K562 (cell line): Measurements from ENCODE around the gene EIPR1. TPM values are rescaled to one million over a fixed set of nuclear protein-coding genes. Genes with fewer than 3 reads are reported as not detected.

Source experiments
- ATAC-seq: fragments of 200-7000 bp; cut with Tn5 transposase; 3 replicates; pipeline ENCODE4 v1.9.1; 2020; ENCODE audit warnings: moderate library complexity
- BruUV-seq: library from RNA; stranded (reverse); fragments of 400-500 nt; replicated peaks from 2 replicates; lab custom pipeline; 2021; lab: Mats Ljungman, UMichigan
- CTCF ChIA-PET: fragments of 300-600 bp; formaldehyde crosslinking; extraction: SDS; loops from one replicate; lab custom pipeline; 2021; ENCODE audit warnings: low intra/inter-chr PET ratio; lab: Yijun Ruan, JAX
- POLR2A ChIA-PET: fragments of 300-600, 350-650 bp; sonication (Branson Sonifier 250); formaldehyde crosslinking; extraction: SDS; loops from one replicate; lab custom pipeline; 2021; ENCODE audit warnings: antibody characterized with exemption, inconsistent platforms; lab: Yijun Ruan, JAX
- DNase-seq, 4 experiments: peaks; one replicate each; pipeline versions ENCODE4 v3.0.0 to v3.0.0-alpha.2; 2011 to 2018; ENCODE audit warnings: low spot score in 3 of 4, mixed read lengths in 3 of 4; ENCODE audit errors: extremely low read depth in 1 of 4
- FAIRE-seq: peaks from 2 replicates; lab custom pipeline; 2011; peaks lifted over from hg19 to GRCh38; lab: Jason Lieb, UNC
- H2AFZ ChIP-seq: 2 replicates; pipeline ENCODE4 v1.6.0; 2011; ENCODE audit warnings: low read depth, low read length, control low read depth, inconsistent platforms
- H3K27ac ChIP-seq: fragments of 200-600 bp; 3 replicates; pipeline ENCODE4 v1.8.0; 2011; ENCODE audit warnings: low read depth, mild to moderate bottlenecking, control low read depth, inconsistent platforms, low read length, moderate library complexity, mixed read lengths; ENCODE audit errors: extremely low read depth
- H3K27me3 ChIP-seq, 2 experiments: fragments of 300-600 bp in 1 of 2; 2 replicates in 1 of 2; 3 replicates in 1 of 2; pipeline versions ENCODE4 v1.6.0 to v1.8.0; 2011; ENCODE audit warnings: inconsistent platforms in 2 of 2, low read length in 2 of 2, mild to moderate bottlenecking in 1 of 2, mixed read lengths in 1 of 2, moderate library complexity in 1 of 2; ENCODE audit not compliant: control insufficient read depth in 2 of 2, insufficient read depth in 2 of 2
- H3K36me3 ChIP-seq: fragments of 300-600 bp; 3 replicates; pipeline ENCODE4 v1.8.0; 2011; ENCODE audit warnings: mild to moderate bottlenecking, low read length, inconsistent platforms; ENCODE audit not compliant: control insufficient read depth, insufficient read depth
- H3K4me1 ChIP-seq, 2 experiments: fragments of 200-600 bp in 1 of 2; replicated peaks in 1 of 2; 2 replicates in 1 of 2; 3 replicates in 1 of 2; pipeline versions ENCODE4 v1.5.1 to v1.8.0; 2011; ENCODE audit warnings: inconsistent platforms in 2 of 2, low read length in 2 of 2, mild to moderate bottlenecking in 1 of 2, mixed read lengths in 1 of 2, moderate library complexity in 1 of 2; ENCODE audit not compliant: control insufficient read depth in 2 of 2, insufficient read depth in 2 of 2
- H3K4me2 ChIP-seq: 2 replicates; pipeline ENCODE4 v1.6.1; 2011; ENCODE audit warnings: low read length, control low read depth, inconsistent platforms, mixed read lengths; ENCODE audit not compliant: insufficient read depth
- H3K4me3 ChIP-seq: fragments of 200-600 bp; sonication (generic), shearing (Covaris generic); 2 replicates; pipeline ENCODE4 v1.5.1; 2016; ENCODE audit warnings: control low read depth, inconsistent platforms
- H3K79me2 ChIP-seq: fragments of 200-600 bp; 3 replicates; pipeline ENCODE4 v1.8.0; 2011; ENCODE audit warnings: low read length, inconsistent platforms; ENCODE audit not compliant: control insufficient read depth, insufficient read depth
- H3K9ac ChIP-seq, 2 experiments: 2 replicates each; pipeline versions ENCODE4 v1.6.0 to v1.6.1; 2011; ENCODE audit warnings: low read depth in 2 of 2, low read length in 2 of 2, control low read depth in 1 of 2, inconsistent platforms in 1 of 2, mild to moderate bottlenecking in 1 of 2, mixed read lengths in 1 of 2; ENCODE audit not compliant: insufficient read depth in 1 of 2
- H3K9me1 ChIP-seq: one replicate; pipeline ENCODE4 v1.6.0; 2011; ENCODE audit warnings: inconsistent platforms, mild to moderate bottlenecking, low read length, moderate library complexity; ENCODE audit not compliant: control insufficient read depth, insufficient read depth
- H3K9me3 ChIP-seq: replicated peaks from 2 replicates; pipeline ENCODE4 v1.5.1; 2011; ENCODE audit warnings: low read depth, low read length, inconsistent platforms; ENCODE audit not compliant: control insufficient read depth, insufficient read depth
- H4K20me1 ChIP-seq: replicated peaks from 2 replicates; pipeline ENCODE4 v1.6.1; 2011; ENCODE audit warnings: low read length, inconsistent platforms, mixed read lengths; ENCODE audit not compliant: control insufficient read depth, insufficient read depth
- ELF2 ChIP-seq: fragments of 250-450 bp; sonication (Bioruptor Pico); IDR thresholded peaks from 2 replicates; pipeline ENCODE4 v1.5.0; 2021; ENCODE audit warnings: mild to moderate bottlenecking
- POLR2AphosphoS2 ChIP-seq: IDR thresholded peaks from 2 replicates; pipeline ENCODE4 v1.6.1; 2012; ENCODE audit warnings: low read length, improper control_type of control experiment
- POLR2G ChIP-seq: fragments of 200-400 bp; formaldehyde crosslinking; IDR thresholded peaks from 2 replicates; pipeline ENCODE4 v1.6.1; 2017; ENCODE audit warnings: low read depth, mild to moderate bottlenecking, antibody characterized with exemption, low read length, moderate library complexity
- PRMT5 ChIP-seq: sonication (generic); formaldehyde crosslinking; IDR thresholded peaks from 2 replicates; pipeline ENCODE4 v1.5.0; 2020; ENCODE audit warnings: missing genetic modification reagents
- RBFOX2 ChIP-seq: fragments of 200-400 bp; formaldehyde crosslinking; IDR thresholded peaks from 2 replicates; pipeline ENCODE4 v1.6.1; 2017; ENCODE audit warnings: low read depth, mild to moderate bottlenecking, low read length, moderate library complexity
- TRIM24 ChIP-seq, 2 experiments: fragments of 450-650 bp; IDR thresholded peaks; 2 replicates each; pipeline ENCODE4 v1.6.1; 2016
- ZC3H4 ChIP-seq: sonication (generic); formaldehyde crosslinking; IDR thresholded peaks from 2 replicates; pipeline ENCODE4 v1.9.0; 2021; ENCODE audit warnings: missing genetic modification reagents, borderline replicate concordance
- ZNF146 ChIP-seq: IDR thresholded peaks from one replicate; pipeline ENCODE4 v1.6.1; 2018; ENCODE audit warnings: missing compliant biosample characterization; ENCODE audit not compliant: unreplicated experiment
- ZNF707 ChIP-seq: fragments of 250-450 bp; sonication (Bioruptor Pico); conservative IDR thresholded peaks from 2 replicates; pipeline ENCODE4 v1.8.0; 2022; ENCODE audit warnings: inconsistent platforms, mild to moderate bottlenecking, moderate library complexity
- WGBS: fragments of 100-300 bp; shearing (Covaris generic); methylation state at CpG from one replicate; pipeline ENCODE4 v1.1.6; 2016; ENCODE audit warnings: low coverage, mixed read lengths; ENCODE audit not compliant: insufficient coverage; ENCODE audit errors: missing lambda C conversion rate; 5-methylcytosine and 5-hydroxymethylcytosine counted together
- in situ Hi-C: fragments of 300-500 bp; cut with MboI; formaldehyde crosslinking; loops from 4 replicates; pipeline ENCODE4 v1.15.0; 2018; ENCODE audit warnings: inconsistent platforms, mixed read lengths
- intact Hi-C: fragments of 100-400 bp; cut with micrococcal nuclease; formaldehyde crosslinking; loops from 2 replicates; pipeline ENCODE4 v1.14.2; 2022
- polyA plus RNA-seq, 8 experiments: library from polyadenylated mRNA; depleted of rRNA in 4 of 8; stranded (reverse) in 5 of 8; unstranded in 3 of 8; fragments of >200 nt; fragmentation: Nextera tagmentation in 2 of 8; fragmentation: Illumina TruSeq in 1 of 8; extraction: Ambion mirVana in 2 of 8; extraction: Trizol in 1 of 8; gene quantifications; 2 replicates each; pipeline versions ENCODE4 v1.2.1 to v1.2.3, GENCODE V29; 2011 to 2014; ENCODE audit warnings: inconsistent platforms in 1 of 8, missing spikeins in 1 of 8
- total RNA-seq, 7 experiments: library from RNA; depleted of rRNA in 6 of 7; stranded (reverse); fragments of >200 nt in 6 of 7; fragmentation: Illumina TruSeq in 2 of 7; extraction: Trizol in 2 of 7; gene quantifications; 2 replicates each; pipeline versions ENCODE4 v1.2.1 to v1.2.3, GENCODE V29; 2011 to 2021; ENCODE audit warnings: low replicate concordance in 1 of 7

Gene EIPR1
- total and polyA plus RNA-seq, 9 of the 15 experiments (the other 6 are each of a cell fraction or from before 2014, with no cell fraction given): 19.9 to 54.4 (median 35.9) TPM

DNA sequence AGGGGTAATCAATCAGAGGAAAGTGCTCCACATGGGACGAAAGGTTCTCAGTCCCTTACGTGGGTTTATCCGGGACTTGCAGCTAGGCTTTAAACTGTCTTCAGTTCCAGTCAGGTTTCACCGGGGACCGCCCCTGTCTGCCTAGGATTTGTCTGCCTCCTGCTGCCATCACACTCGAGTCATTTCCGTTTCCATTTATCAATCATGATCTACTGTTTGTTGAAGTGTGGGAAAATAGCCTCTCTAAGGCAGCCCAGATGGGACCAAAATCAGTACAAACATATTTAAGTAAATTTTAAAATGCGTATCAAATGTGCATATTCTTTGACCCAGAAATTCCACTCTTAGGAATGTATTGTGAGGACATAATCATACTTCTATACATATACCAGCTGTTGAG is 12.4 kb upstream of the EIPR1 start:
- no TSS peak for BruUV-seq

DNA sequence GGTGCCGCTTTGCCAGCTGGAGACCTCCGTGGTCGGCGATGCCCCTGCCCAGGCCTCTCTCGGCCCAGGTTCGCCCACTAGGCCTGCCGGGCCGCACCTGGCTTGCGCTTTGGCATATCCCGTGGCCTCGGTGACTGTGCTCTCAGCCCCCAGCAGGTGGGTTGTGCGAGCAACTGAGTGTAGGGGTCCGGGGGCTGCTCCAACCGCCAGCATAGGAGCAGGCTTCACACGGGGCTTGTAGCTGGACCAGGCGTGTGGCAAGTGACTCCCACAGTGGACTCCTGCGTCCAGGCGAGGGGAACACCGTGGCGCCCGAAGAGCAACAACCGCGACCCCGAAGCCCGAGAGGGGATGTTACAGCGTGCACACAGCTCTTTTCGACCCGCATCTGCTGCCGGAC is 11.6 kb upstream of the EIPR1 start:
- ATAC-seq (no peak), DNase-seq (no peak), FAIRE-seq (no peak)
- Histone ChIP-seq H3K4me1 (peaks cover 3 to 4% of the 10 kb centered on the region in 2 experiments; a peak in 3 of 5 replicates), H3K79me2 (peaks cover 33% of the 10 kb centered on the region), H3K9me3 (no peaks in the 10 kb centered on the region), H3K9me1 (no peaks in the 10 kb centered on the region), H3K9ac (no peak overlapping the region; a peak in 1 of 4 replicates), H3K4me3 (no peak overlapping the region), H3K36me3 (peaks cover 74% of the 10 kb centered on the region), H3K27ac (no peak overlapping the region), H2AFZ (no peak overlapping the region), H3K27me3 (no peaks in the 10 kb centered on the region), H4K20me1 (no peaks in the 10 kb centered on the region), H3K4me2 (no peak overlapping the region)
- no TSS peak for BruUV-seq
- TF ChIP-seq ZC3H4: 0 out of 2 replicates have a peak, but pooled peaks have one; percentile 22
- no peak for TF ChIP-seq POLR2AphosphoS2
- TF ChIP-seq ZNF707 (CRISPR knock-in tag): no peak
- peak; percentile 61 for TF ChIP-seq POLR2G
- TF ChIP-seq ZNF146: no peak
- 0 out of 2 replicates have a peak, but pooled peaks have one; percentile 32 for TF ChIP-seq RBFOX2
- WGBS: 97% methylated on average over 28 of the region's 29 CpGs
- ChIA-PET CTCF (no interaction called here), POLR2A (no interaction called here)
- in situ Hi-C loops: no loop called here
- intact Hi-C loops: no loop called here

More for the DNA sequence above, 12.4 kb upstream of the EIPR1 start:
- intact Hi-C loops: no loop called here
- Histone ChIP-seq H4K20me1 (no peaks in the 10 kb centered on the region), H2AFZ (no peak overlapping the region), H3K79me2 (peaks cover 29% of the 10 kb centered on the region), H3K36me3 (peaks cover 74% of the 10 kb centered on the region), H3K4me1 (peaks cover 3 to 4% of the 10 kb centered on the region in 2 experiments; a peak in 3 of 5 replicates), H3K9me1 (no peaks in the 10 kb centered on the region), H3K9ac (no peak overlapping the region), H3K4me2 (no peak overlapping the region), H3K4me3 (no peak overlapping the region), H3K27ac (no peak overlapping the region), H3K27me3 (no peaks in the 10 kb centered on the region), H3K9me3 (no peaks in the 10 kb centered on the region)
- TF ChIP-seq PRMT5 (CRISPR knock-in tag): no peak
- TF ChIP-seq ELF2 (CRISPR knock-in tag): no peak
- no peak for TF ChIP-seq TRIM24 (IDR thresholded peaks at IDR 0.05)
- no peak for FAIRE-seq
- in situ Hi-C loops: no loop called here
- DNase-seq: no peak
- ChIA-PET POLR2A (no interaction called here), CTCF (no interaction called here)
- ATAC-seq: no peak
- 90% methylated on average over 8 of the region's 8 CpGs for WGBS
